Gastrocnemius medialis (tissue), 4 donors: ENCODE results near the gene NME3.

Experiments used
- CTCF ChIP-seq, 5 experiments: fragments of 450-650 bp in 3 of 5; fragments of 200-600 bp in 2 of 5; sonication (generic) in 2 of 5; IDR thresholded peaks in 4 of 5; conservative IDR thresholded peaks in 1 of 5; 1 replicate in 4 of 5; 2 replicates in 1 of 5; pipeline ENCODE4 v1.5.1; 2016 to 2019; ENCODE audit warnings: antibody characterized with exemption in 5 of 5, mild to moderate bottlenecking in 3 of 5, moderate library complexity in 3 of 5
- POLR2A ChIP-seq, 2 donors: fragments of 450-650 bp; IDR thresholded peaks; one replicate each; pipeline ENCODE4 v1.6.1; 2017; ENCODE audit warnings: antibody characterized with exemption in 2 of 2, mild to moderate bottlenecking in 2 of 2, moderate library complexity in 2 of 2

DNA sequence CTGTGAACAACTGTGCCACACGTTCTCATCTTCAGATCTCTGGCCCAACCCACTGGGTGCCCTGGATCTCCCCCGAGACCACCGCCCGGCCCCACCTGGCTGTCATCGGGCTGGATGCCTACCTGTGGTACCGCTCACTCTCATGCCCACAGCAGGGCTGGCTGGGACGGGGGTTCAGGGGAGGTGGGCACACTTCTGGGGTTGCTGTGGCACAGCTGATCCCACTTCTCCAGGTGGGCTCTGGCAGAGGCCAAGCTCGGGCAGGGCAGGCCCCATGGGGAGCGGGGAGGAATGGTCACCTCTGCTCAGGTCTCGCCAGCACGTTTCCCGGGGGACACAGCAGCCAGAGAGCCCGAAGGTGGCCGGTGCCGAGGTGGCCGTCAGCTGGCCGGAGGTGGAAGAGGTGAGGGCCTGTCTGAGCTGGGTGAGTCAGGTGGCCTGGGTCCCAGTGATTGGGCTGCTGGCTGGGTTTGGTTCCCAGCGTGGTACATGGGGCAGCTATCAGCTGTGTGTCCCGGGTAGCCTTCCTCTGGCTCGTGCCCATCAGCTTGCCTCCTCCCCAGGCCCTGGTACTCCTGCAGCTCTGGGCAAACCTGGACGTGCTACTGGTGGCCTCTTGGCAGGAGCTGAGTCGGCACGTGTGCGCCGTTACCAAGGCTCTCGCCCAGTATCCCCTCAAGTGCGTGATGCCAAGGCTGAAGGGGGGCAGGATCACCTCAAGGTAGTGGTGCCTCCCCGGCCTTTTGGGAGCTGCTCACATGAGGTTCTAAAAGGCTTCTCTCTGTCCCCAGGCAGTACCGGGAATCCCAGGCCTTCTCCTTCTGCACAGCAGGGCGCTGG is 3.9 kb upstream of the NME3 start:
- no peak for TF ChIP-seq CTCF (IDR thresholded peaks at IDR 0.05 in 4 of 5, conservative IDR thresholded peaks at IDR 0.05 in 1 of 5)
- TF ChIP-seq POLR2A (IDR thresholded peaks at IDR 0.05), result no peak
